ENCODE measurements around the gene ATAD3B.

ATAD3B gene

GRCh38 chr1:1542766-1543705 lies 71.5 kb downstream of the ATAD3B start:
- in situ Hi-C loops (cut with MboI; ENCODE audit: low sequenced_read_pairs) = no loop called here

GRCh38 chr1:1543706-1544099 lies 72.1 kb downstream of the ATAD3B start:
- in situ Hi-C loops (cut with MboI; ENCODE audit: low sequenced_read_pairs) = no loop called here

- in situ Hi-C loops (cut with MboI; ENCODE audit: low sequenced_read_pairs) = no loop called here
Observed at GRCh38 chr1:1544544-1544943, 73.0 kb downstream of the ATAD3B start.

Data from HL-60/S4 treated with retinoic acid at 250 ng/mL for 4 days and 3 days (cell line).